K562 (cell line): ENCODE results near the gene KIAA0319L. TPM values are rescaled to one million over a fixed set of nuclear protein-coding genes. Genes with fewer than 3 reads are reported as not detected.

Source experiments
- BMI1 ChIP-seq: fragments of 150-350 bp; IDR thresholded peaks from 2 replicates; pipeline ENCODE4 v1.6.1; 2014; ENCODE audit warnings: low read length
- CBFA2T2 ChIP-seq: fragments of 450-650 bp; conservative IDR thresholded peaks from 2 replicates; pipeline ENCODE4 v1.6.1; 2017; ENCODE audit warnings: mild to moderate bottlenecking
- KAT2B ChIP-seq: IDR thresholded peaks from one replicate; pipeline ENCODE4 v1.6.1; 2012; ENCODE audit warnings: low read depth, mild to moderate bottlenecking, control low read depth, inconsistent platforms, low read length, moderate library complexity
- L3MBTL2 ChIP-seq: fragments of 450-650 bp; IDR thresholded peaks from 2 replicates; pipeline ENCODE4 v1.6.1; 2016; ENCODE audit warnings: mild to moderate bottlenecking, moderate library complexity
- TFE3 ChIP-seq: fragments of 450-650 bp; formaldehyde crosslinking; IDR thresholded peaks from 2 replicates; pipeline ENCODE4 v1.4.0; 2020; ENCODE audit warnings: mild to moderate bottlenecking, mixed read lengths
- ZBTB2 ChIP-seq: fragments of 450-650 bp; IDR thresholded peaks from 2 replicates; pipeline ENCODE4 v1.6.1; 2016; ENCODE audit warnings: antibody characterized with exemption
- ZNF407 ChIP-seq: fragments of 450-650 bp; IDR thresholded peaks from 2 replicates; pipeline ENCODE4 v1.6.1; 2016; ENCODE audit warnings: low read depth
- ZNF449 ChIP-seq: fragments of 250-450 bp; sonication (Bioruptor Pico); IDR thresholded peaks from 2 replicates; pipeline ENCODE4 v1.8.0; 2022; ENCODE audit warnings: moderate library complexity, mild to moderate bottlenecking, inconsistent platforms
- polyA plus RNA-seq, 8 experiments: library from polyadenylated mRNA; depleted of rRNA in 4 of 8; stranded (reverse) in 5 of 8; unstranded in 3 of 8; fragments of >200 nt; fragmentation: Nextera tagmentation in 2 of 8; fragmentation: Illumina TruSeq in 1 of 8; extraction: Ambion mirVana in 2 of 8; extraction: Trizol in 1 of 8; gene quantifications; 2 replicates each; pipeline versions ENCODE4 v1.2.1 to v1.2.3, GENCODE V29; 2011 to 2014; ENCODE audit warnings: inconsistent platforms in 1 of 8, missing spikeins in 1 of 8
- total RNA-seq, 7 experiments: library from RNA; depleted of rRNA in 6 of 7; stranded (reverse); fragments of >200 nt in 6 of 7; fragmentation: Illumina TruSeq in 2 of 7; extraction: Trizol in 2 of 7; gene quantifications; 2 replicates each; pipeline versions ENCODE4 v1.2.1 to v1.2.3, GENCODE V29; 2011 to 2021; ENCODE audit warnings: low replicate concordance in 1 of 7
- TF ChIP-seq, protein P1 (sequence below): sonication (generic); formaldehyde crosslinking; IDR thresholded peaks from 2 replicates; pipeline ENCODE4 v1.8.0; 2022; ENCODE audit warnings: mild to moderate bottlenecking, missing genetic modification reagents, borderline replicate concordance

Gene KIAA0319L
- total and polyA plus RNA-seq, 9 of the 15 experiments (the other 6 are each of a cell fraction or from before 2014, with no cell fraction given) = 2.4 to 51.7 (median 27.4) TPM

GRCh38 chr1:35557611-35558373 is 589 bp upstream of the KIAA0319L start, which contains the start of gene NCDN (continued):
- TF ChIP-seq, protein P1, sequence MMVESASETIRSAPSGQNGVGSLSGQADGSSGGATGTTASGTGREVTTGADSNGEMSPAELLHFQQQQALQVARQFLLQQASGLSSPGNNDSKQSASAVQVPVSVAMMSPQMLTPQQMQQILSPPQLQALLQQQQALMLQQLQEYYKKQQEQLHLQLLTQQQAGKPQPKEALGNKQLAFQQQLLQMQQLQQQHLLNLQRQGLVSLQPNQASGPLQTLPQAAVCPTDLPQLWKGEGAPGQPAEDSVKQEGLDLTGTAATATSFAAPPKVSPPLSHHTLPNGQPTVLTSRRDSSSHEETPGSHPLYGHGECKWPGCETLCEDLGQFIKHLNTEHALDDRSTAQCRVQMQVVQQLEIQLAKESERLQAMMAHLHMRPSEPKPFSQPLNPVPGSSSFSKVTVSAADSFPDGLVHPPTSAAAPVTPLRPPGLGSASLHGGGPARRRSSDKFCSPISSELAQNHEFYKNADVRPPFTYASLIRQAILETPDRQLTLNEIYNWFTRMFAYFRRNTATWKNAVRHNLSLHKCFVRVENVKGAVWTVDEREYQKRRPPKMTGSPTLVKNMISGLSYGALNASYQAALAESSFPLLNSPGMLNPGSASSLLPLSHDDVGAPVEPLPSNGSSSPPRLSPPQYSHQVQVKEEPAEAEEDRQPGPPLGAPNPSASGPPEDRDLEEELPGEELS = no peak
- TF ChIP-seq KAT2B = no peak
- TF ChIP-seq ZNF449 = no peak
- no peak for TF ChIP-seq BMI1
- TF ChIP-seq ZBTB2 = peak; percentile 80
- 0 out of 2 replicates have a peak, but pooled peaks have one; percentile 9 for TF ChIP-seq CBFA2T2
- TF ChIP-seq TFE3 (CRISPR knock-in tag) = no peak
- 0 out of 2 replicates have a peak, but pooled peaks have one; percentile 24 for TF ChIP-seq ZNF407
- peak; percentile 71; the same call in 1 of the 2 replicates for TF ChIP-seq L3MBTL2
